Activated gamma-delta T cell (primary cell): Measurements from ENCODE around the gene ABR.
A peak's percentile ranks its signal among the peaks of the same experiment; 100 is the strongest.
"Not testable (repeated sequence)": the region's sequence is repeated elsewhere in the genome, so short reads cannot be mapped to it uniquely, and the experiment has no call there.

ENCODE experiments used
- DNase-seq: peaks from one replicate; lab custom pipeline; 2025; lab: John Stamatoyannopoulos, UW

Gene ABR

DNA sequence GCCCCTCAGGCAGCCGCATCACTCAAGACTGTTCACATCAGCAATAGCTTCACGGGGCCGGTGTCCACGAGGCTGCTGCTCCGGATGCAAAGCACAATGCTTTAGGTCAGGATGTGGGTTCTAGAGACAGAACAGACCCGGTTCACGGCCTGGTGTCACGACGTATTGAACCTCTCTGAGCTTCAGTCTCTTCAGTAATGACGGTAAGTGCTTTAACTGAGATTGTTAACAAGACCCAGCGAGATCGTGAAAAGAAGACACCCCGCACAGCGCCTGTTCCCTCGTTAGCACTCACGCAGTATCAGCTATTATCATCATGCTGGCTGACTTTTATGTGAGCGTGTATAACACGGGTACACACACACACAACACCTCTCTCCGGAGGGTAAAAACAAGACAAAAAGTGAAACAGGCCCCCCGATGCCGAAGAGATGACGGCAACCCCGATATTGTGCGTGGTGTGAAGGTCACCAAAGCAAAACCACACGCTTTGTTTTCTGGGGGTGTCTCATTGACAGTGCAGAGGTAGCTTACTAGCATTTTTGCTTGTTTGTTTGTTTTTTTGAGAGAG is 21.4 kb upstream of the ABR start:
- peak; percentile 31 for DNase-seq

- not testable (repeated sequence) for DNase-seq
These were observed 19.5 kb upstream of the ABR start for GRCh38 chr17:1199271-1199743.

- DNase-seq: peak; percentile 31
These were observed 18.2 kb upstream of the ABR start for GRCh38 chr17:1197781-1198490.

GRCh38 chr17:1197379-1197778 is 17.6 kb upstream of the ABR start:
- DNase-seq: no peak

DNA sequence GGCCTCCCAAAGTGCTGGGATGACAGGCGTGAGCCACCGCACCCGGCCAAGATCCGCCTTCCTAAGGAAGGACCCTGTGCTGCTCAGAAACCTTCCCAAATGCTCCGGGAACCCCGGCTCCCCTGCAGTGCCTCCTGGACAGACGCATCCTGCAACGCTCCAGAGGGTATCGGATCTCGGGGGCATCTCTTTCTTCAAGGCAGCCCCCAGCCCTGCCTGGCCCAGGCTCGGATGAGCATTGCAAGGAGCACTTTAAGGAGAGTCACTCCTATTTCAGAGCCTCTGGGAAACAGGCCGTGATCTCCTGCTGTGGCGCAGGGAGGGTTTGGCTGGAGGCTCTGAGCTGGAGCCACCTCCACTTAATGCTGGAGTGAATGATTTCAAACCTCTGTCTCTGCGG is 17.2 kb upstream of the ABR start:
- DNase-seq: no peak

- DNase-seq: no peak
These were observed 13.3 kb upstream of the ABR start for GRCh38 chr17:1192911-1193699.

DNA sequence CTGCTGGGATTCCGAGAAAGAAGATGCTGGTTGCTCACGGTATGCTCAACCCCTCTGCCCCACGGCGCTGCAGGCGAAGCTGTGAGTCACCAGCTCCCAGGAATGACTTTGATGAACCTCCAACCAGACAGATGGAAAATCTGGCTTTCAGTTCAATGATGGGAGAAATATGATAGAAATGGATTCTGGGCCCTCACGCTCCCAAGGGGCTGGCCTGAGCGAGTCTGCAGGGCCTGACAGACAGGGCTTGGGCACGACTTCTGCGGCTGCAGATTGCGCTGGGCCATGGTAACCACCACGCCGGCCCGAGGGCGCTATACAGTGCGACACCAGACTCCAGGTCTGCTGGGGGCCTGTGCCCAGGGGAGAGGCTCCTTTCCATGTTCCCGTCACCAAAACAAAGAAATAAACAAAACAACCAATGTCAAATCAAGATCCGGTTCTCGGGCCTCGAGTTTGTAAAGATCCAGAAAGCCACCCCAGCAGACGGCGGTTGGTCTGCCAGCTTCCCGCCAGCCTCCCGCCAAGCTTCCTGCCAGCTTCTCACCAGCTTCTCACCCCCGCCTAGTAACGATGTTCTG is 11.1 kb upstream of the ABR start:
- no peak for DNase-seq

- no peak for DNase-seq
These were observed 9.2 kb upstream of the ABR start for GRCh38 chr17:1188812-1189504.

DNA sequence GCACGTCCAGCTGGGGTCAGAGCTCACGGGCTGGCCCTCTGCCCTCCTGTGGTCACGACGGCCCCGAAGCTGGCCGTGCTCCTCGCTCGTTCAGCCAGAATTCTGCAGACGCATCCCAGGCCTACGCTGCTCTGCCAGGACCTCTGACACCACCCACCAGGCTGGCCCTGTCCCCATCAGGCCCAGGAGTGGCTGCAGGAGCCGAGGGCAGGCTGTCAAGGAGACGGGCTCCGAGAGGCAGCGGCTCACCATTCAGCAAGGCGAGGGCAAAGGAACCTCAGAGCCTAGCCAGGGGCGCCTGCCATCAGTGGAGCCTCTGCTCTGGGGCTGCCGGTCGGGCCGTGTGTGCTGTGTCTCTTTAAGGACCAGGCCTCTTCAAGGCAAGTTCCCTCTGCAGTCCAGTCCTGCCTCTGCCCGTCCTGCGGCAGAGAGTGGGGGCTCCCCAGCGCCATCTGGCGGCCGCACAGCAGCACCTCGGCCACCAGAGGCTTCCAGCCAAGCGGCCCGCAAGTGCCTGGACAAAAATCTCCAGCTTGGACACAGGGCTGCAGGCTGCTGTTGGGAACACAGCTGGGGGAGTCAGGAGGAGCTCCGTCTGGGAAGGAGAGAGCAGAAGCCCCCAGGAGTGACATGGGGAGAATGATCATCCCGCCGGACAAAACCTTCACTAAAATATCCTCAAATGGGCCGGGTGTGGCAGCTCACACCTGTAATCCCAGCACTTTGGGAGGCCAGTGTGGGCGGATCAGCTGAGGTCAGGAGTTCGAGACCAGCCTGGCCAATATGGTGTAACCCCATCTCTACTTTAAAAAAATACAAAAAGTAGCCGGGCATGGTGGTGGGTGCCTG is 7.4 kb upstream of the ABR start:
- peak; percentile 45 for DNase-seq

DNA sequence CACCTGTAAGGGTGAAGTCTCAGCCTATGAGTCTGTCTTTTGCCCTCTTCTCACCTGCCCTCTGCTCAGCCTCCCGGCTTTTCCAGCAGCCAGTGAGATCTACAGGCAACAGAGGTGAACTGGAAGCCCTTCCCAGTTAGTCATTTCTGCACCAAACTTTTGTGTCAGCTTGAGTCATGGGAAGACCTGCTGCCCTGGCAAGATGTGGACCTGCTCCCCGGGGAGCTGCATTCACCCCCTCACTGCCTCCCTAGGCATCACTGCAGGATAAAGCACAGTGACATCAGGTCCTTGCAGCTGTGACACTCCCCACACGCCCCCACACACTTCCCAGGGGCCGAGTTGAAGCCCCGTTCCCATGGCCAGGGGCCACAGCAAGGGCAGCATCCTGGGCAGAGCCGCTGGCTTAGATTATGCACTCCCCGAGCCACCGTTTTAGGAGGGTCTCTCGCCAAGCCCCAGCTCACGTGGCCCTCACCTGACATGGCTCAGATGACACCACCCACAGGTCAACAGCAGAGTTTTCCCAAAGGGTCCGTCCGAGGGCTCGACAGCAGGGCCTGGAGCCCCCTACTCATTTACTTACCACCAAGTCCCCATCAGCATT is 6.5 kb upstream of the ABR start:
- DNase-seq: no peak

GRCh38 chr17:1183171-1183873 is 3.5 kb upstream of the ABR start:
- DNase-seq: no peak

GRCh38 chr17:1182811-1183170 is 3.0 kb upstream of the ABR start:
- no peak for DNase-seq

- DNase-seq: no peak
These were observed 2.0 kb upstream of the ABR start for GRCh38 chr17:1181753-1182137.

DNA sequence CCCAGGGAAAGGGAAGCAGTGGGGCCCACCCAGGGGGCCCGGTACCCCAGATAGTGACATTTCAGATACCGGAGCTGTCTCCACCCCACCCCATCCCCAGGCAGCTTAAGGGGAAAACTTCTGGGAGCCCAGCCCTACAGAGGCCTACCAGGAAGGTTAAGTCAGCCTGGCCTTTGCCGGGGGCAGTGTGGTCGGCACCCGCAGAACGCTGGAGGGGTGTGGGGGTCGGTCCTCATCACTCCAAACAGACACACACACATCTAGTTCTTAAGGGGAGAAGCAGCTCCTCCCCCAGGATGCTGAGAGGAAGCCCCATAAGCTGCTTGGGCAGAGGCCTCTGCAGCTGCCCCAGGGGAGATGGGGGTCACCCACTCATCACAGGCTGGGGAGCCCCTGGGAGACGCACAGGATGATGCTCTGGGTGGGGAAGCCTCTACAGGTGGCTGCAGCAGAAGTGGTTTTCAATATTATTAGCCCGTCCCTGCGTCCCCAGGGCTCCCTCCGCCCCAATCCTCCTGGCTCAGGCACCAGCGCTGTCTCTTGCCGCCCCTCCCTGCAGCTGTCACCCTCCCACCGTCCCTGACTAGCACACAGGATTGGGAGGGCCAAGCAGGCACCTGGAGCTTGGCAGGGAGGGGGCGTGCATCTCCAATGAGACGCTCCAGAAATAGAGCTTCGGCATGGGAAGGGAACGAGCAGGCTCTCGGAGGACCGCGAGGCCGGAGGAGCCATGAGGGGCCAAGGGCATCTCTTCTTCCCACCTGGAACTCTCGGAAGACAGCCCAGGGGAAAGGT is 1.4 kb upstream of the ABR start:
- DNase-seq: no peak

- DNase-seq: no peak
These were observed 516 bp downstream of the ABR start for GRCh38 chr17:1179112-1179817.

DNA sequence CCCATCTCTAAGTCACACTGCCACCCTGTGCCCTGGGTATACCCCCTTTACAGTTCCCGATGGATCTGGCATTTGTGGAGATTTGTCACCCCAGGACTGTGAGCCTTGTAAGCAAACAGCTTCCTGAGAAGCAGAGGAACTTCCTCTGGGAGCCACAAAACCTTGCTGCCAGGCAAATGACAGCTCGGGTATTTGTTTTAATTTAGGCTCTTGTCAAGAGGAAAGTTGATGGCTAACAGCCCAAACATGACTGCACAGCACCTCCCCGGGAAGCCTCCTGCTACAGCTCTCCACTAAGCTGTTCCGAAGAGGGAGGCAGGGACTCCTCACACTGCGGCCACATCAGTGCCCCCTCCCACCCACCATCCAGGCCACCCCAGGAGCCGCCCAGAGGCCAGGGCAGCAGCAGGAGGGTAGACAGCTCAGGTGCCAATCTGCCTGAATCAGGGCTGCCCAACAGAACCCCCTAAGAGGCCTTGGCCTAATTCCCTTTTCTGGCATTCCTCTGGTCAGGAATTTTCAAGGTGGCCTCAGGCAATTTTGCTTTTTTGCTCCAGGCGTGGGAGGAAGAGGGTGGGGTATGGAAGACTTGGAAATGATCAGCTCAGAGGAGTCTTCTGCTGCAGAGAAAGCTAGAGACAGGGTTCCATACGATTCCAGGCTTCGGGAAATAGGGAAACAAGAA is 2.6 kb downstream of the ABR start:
- DNase-seq: no peak

DNA sequence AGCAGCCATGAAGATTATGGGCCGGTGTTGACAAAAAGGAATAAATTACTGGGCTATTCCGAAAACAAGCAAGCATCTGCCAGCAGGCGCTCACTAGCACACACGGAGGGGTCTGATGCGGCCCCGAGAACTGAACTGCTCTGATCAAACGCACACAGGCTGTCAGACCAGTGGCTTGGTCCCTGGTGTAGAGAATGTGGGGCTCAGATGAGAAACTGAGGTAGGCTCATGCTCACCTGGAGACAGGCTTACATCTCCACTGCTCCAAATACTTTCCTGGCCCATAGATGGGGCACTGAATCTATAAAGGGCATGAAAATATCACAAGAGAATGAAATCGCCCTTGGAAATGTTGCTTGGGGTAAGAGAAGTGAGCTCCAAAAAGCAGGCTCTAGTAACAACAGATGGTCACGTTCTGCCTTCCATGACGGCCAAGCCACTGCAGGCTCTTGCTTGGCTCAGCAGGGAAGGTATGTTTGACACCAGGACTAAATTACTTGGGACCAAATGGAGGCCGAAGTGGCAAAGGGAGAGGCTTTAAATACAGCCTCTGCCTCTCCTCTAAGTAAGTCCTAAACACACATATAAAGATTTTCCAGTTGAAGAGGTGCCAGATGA is 5.4 kb downstream of the ABR start:
- no peak for DNase-seq
